Upper lobe of right lung (tissue), 1 donor: ENCODE measurements around the gene C3orf70. TPM values are rescaled to one million over a fixed set of nuclear protein-coding genes. Genes with fewer than 3 reads are reported as not detected.
A peak's percentile ranks its signal among the peaks of the same experiment; 100 is the strongest.

Experiments used
- ATAC-seq: fragments of 200-7000 bp; cut with Tn5 transposase; one replicate; pipeline ENCODE4 v1.9.1; 2020; ENCODE audit warnings: mild to moderate bottlenecking, moderate library complexity
- DNase-seq: peaks from one replicate; pipeline ENCODE4 v3.0.0-alpha.2; 2020
- H3K27ac ChIP-seq: fragments of 200-600 bp; one replicate; pipeline ENCODE4 v1.8.0; 2022
- H3K27me3 ChIP-seq: fragments of 200-600 bp; one replicate; pipeline ENCODE4 v1.8.0; 2022; ENCODE audit warnings: mild to moderate bottlenecking
- H3K36me3 ChIP-seq: fragments of 200-600 bp; one replicate; pipeline ENCODE4 v1.8.0; 2022
- H3K4me1 ChIP-seq: fragments of 200-600 bp; one replicate; pipeline ENCODE4 v1.8.0; 2022
- H3K4me3 ChIP-seq: fragments of 200-600 bp; one replicate; pipeline ENCODE4 v1.8.0; 2022; ENCODE audit warnings: mild to moderate bottlenecking
- H3K9me3 ChIP-seq: fragments of 200-600 bp; one replicate; pipeline ENCODE4 v1.8.0; 2022
- intact Hi-C: fragments of 100-400 bp; cut with DNase I; formaldehyde crosslinking; loops from one replicate; pipeline ENCODE4 v1.11.0; 2022
- total RNA-seq: library from RNA; stranded (reverse); fragmentation: NEBNext Ultra II Directional; extraction: Animal tissue kit (Norgen Biotek cat#: 25700); gene quantifications from one replicate; pipeline ENCODE4 v1.2.1, GENCODE V29; 2021
- TF ChIP-seq, protein P1 (sequence below): fragments of 200-600 bp; IDR thresholded peaks from one replicate; pipeline ENCODE4 v1.8.0; 2022; ENCODE audit warnings: antibody characterized with exemption
- donor health status: DM: no; HTN: yes; CAD: no; lungs with severe emphysema.

The C3orf70 gene
- total RNA-seq, 1 donor from 2014 or later = 4.1 TPM

- H3K36me3 ChIP-seq = no peaks in the 10 kb centered on the region
- intact Hi-C loops = no loop called here
- no peak overlapping the region for H3K4me3 ChIP-seq
- peaks cover 8% of the 10 kb centered on the region for H3K4me1 ChIP-seq
- peaks cover 18% of the 10 kb centered on the region for H3K27me3 ChIP-seq
- ATAC-seq (no peak), DNase-seq (no peak)
- no peak overlapping the region for H3K27ac ChIP-seq
- TF ChIP-seq, protein P1, sequence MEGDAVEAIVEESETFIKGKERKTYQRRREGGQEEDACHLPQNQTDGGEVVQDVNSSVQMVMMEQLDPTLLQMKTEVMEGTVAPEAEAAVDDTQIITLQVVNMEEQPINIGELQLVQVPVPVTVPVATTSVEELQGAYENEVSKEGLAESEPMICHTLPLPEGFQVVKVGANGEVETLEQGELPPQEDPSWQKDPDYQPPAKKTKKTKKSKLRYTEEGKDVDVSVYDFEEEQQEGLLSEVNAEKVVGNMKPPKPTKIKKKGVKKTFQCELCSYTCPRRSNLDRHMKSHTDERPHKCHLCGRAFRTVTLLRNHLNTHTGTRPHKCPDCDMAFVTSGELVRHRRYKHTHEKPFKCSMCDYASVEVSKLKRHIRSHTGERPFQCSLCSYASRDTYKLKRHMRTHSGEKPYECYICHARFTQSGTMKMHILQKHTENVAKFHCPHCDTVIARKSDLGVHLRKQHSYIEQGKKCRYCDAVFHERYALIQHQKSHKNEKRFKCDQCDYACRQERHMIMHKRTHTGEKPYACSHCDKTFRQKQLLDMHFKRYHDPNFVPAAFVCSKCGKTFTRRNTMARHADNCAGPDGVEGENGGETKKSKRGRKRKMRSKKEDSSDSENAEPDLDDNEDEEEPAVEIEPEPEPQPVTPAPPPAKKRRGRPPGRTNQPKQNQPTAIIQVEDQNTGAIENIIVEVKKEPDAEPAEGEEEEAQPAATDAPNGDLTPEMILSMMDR = no peak
- H3K9me3 ChIP-seq = no peaks in the 10 kb centered on the region
These were observed 2.8 kb upstream of the C3orf70 start for GRCh38 chr3:185155678-185156077.

DNA sequence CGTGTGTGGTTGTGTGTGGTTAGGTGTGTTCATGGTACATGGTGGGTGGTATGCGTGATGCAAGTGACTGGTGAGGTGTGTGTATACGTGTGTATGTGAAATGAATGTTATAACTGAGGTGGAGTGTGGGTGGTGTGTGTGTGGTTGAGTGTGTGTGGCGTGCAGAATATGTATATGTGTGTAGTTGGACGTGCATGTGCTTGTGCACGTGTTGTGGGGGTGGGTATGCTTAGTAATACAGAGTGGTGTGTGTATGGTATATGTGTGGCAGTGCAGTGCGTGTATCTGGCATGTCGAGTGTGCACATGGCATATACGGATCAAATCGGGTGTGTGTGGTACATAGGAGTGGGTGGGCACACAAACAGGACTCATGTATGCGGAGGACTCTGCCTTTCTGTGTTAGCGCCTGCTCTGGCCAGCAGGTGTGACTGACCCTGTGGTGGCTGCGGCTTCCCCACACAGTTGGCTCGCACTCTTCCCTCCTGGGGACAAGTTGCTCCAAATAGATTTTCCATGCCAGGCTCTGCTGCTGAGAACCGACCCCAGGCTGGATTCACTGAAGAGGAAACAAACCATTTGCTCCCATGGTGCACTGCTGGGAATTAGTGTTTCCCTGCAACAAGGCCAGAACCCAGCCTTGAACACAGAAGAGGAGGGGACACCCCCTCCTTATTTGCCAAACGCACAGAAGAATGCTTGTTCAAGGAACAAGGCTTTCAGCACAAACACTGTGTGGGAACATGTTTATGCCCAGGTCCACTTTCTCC is 1.2 kb upstream of the C3orf70 start:
- H3K4me3 ChIP-seq = no peak overlapping the region
- TF ChIP-seq, protein P1 = no peak
- H3K27ac ChIP-seq = no peak overlapping the region
- H3K27me3 ChIP-seq = peaks cover 30% of the 10 kb centered on the region
- DNase-seq (no peak), ATAC-seq (no peak)
- no peaks in the 10 kb centered on the region for H3K36me3 ChIP-seq
- no peaks in the 10 kb centered on the region for H3K9me3 ChIP-seq
- peaks cover 8% of the 10 kb centered on the region for H3K4me1 ChIP-seq
- intact Hi-C loops = no loop called here

GRCh38 chr3:185153171-185153771 is 411 bp upstream of the C3orf70 start:
- TF ChIP-seq, protein P1 = no peak
- H3K4me1 ChIP-seq = peaks cover 8% of the 10 kb centered on the region
- ATAC-seq = peak; percentile 46
- no peak overlapping the region for H3K27ac ChIP-seq
- peaks cover 30% of the 10 kb centered on the region for H3K27me3 ChIP-seq
- H3K9me3 ChIP-seq = no peaks in the 10 kb centered on the region
- no peak for DNase-seq
- H3K4me3 ChIP-seq = peak overlapping the region; percentile 66
- intact Hi-C loops = no loop called here
- no peaks in the 10 kb centered on the region for H3K36me3 ChIP-seq

DNA sequence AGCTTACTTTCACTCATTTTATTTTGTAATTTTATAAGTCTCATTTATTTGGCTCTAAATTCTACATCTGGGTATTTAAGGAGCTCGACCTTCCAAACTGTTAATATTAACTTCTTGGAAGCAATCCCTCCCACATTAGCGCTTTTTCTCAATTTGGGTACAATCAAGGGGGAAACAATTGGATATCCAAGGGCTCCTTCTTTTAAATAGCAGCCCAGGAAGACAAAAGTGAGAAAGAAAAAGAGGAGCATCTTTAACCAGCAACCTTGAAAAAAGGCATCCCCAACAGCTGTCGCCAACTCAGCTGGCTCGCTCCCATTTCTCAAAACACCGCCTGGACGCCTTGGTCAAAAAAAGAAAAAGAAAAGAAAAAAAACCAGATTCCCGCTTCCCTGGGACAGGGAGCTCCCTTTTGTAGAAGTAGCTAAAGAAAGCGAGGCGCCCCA is 873 bp downstream of the C3orf70 start:
- TF ChIP-seq, protein P1 = no peak
- H3K4me1 ChIP-seq = peaks cover 8% of the 10 kb centered on the region
- H3K27ac ChIP-seq = peak overlapping the region; percentile 77
- ATAC-seq (no peak), DNase-seq (no peak)
- intact Hi-C loops = no loop called here
- peaks cover 30% of the 10 kb centered on the region for H3K27me3 ChIP-seq
- H3K9me3 ChIP-seq = no peaks in the 10 kb centered on the region
- H3K36me3 ChIP-seq = no peaks in the 10 kb centered on the region
- H3K4me3 ChIP-seq = peak overlapping the region; percentile 66

DNA sequence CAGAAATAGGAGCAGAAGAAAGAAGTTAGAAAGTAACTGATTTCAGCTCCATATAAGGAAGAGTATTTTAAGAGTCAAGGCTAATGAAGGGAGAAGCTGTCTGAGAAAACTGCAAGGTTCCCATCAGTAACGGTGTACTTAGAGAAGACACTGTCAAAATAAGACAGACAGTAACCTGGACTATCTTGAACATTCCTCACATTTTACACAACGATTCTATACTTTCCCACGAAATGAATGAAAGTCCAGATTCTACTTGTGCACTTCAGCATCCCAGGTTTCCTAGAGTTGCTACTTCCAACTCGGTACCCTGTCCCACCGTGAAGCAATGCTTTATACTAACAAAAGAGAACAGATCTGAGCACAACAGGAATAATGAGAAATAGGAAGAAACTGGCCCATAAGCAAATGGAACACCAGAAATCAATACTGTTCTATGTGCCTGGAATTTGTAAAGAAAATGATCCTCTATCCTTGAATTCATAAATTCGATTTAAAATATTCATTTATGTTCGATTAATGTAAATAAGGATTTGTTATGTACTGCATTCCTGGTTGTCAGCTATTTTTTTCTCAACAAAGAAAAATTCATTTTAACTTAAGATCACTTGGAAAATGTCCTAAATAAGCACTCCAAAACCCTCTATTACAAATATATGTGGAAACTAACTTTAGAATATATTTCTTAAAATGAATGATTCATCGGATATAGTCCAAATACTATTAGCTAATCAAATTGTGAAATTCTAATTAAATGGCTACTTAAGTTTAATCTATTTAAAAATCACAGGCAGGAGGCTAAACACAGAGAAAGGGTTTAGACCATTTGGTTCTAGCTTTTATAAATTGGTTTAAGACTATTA is 1.5 kb downstream of the C3orf70 start:
- Histone ChIP-seq H3K27me3 (peaks cover 30% of the 10 kb centered on the region), H3K36me3 (no peaks in the 10 kb centered on the region), H3K9me3 (no peaks in the 10 kb centered on the region), H3K4me1 (peaks cover 8% of the 10 kb centered on the region), H3K4me3 (peak overlapping the region; percentile 66), H3K27ac (no peak overlapping the region)
- TF ChIP-seq, protein P1 = no peak
- no peak for ATAC-seq
- DNase-seq = no peak
- intact Hi-C loops = no loop called here
